ENCODE measurements around the gene MBNL3.
"Not testable (repeated sequence)": the region's sequence is repeated elsewhere in the genome, so short reads cannot be mapped to it uniquely, and the experiment has no call there.

The MBNL3 gene

DNA sequence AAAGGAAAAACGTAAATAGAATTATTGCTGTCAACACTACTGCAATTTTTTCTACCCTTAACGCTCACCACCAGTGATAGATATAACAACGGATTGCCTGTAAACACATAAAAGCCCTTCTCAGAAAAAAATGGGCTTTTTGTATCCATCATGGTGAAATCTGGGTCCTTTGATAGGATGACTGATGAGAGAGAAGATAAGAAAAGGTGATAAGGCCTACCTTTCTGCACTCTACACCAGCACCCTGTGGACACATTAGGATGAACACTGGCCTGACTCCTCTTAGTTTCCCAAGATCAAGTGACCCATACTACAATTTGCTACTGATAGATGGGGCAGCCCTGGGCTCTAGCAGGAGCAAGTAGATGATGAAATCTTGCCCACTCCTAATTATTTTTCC, 157.3 kb downstream of the MBNL3 start:
- Histone ChIP-seq H3K27ac (ENCODE audit: low read depth, low read length) (no peak overlapping the region), H3K36me3 (ENCODE audit: low read length) (no peaks in the 10 kb centered on the region), H3K9ac (ENCODE audit: low read length) (no peak overlapping the region), H4K20me1 (ENCODE audit: low read depth, low read length) (no peaks in the 10 kb centered on the region), H3K4me2 (ENCODE audit: low read depth, low read length, poor library complexity, severe bottlenecking) (no peak overlapping the region), H3K4me3 (ENCODE audit: insufficient read depth, low read length, poor library complexity, severe bottlenecking) (no peak overlapping the region), H2AFZ (ENCODE audit: low read depth, low read length, severe bottlenecking) (no peak overlapping the region), H3K27me3 (ENCODE audit: low read length) (no peaks in the 10 kb centered on the region), H3K9me2 (replicated peaks; ENCODE audit: insufficient read depth, low read length) (no peaks in the 10 kb centered on the region), H3K79me2 (ENCODE audit: insufficient read depth, low read length) (no peaks in the 10 kb centered on the region), H3F3A (ENCODE audit: insufficient read depth) (no peaks in the 10 kb centered on the region), H3K9me3 (ENCODE audit: insufficient read depth, low read length) (no peaks in the 10 kb centered on the region)
- TF ChIP-seq, protein P1, sequence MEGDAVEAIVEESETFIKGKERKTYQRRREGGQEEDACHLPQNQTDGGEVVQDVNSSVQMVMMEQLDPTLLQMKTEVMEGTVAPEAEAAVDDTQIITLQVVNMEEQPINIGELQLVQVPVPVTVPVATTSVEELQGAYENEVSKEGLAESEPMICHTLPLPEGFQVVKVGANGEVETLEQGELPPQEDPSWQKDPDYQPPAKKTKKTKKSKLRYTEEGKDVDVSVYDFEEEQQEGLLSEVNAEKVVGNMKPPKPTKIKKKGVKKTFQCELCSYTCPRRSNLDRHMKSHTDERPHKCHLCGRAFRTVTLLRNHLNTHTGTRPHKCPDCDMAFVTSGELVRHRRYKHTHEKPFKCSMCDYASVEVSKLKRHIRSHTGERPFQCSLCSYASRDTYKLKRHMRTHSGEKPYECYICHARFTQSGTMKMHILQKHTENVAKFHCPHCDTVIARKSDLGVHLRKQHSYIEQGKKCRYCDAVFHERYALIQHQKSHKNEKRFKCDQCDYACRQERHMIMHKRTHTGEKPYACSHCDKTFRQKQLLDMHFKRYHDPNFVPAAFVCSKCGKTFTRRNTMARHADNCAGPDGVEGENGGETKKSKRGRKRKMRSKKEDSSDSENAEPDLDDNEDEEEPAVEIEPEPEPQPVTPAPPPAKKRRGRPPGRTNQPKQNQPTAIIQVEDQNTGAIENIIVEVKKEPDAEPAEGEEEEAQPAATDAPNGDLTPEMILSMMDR (IDR thresholded peaks at IDR 0.05; ENCODE audit: insufficient read depth, low read length, poor library complexity, severe bottlenecking) = no peak
- TF ChIP-seq EZH2phosphoT487 (conservative IDR thresholded peaks at IDR 0.05; ENCODE audit: low read length) = no peak

DNA sequence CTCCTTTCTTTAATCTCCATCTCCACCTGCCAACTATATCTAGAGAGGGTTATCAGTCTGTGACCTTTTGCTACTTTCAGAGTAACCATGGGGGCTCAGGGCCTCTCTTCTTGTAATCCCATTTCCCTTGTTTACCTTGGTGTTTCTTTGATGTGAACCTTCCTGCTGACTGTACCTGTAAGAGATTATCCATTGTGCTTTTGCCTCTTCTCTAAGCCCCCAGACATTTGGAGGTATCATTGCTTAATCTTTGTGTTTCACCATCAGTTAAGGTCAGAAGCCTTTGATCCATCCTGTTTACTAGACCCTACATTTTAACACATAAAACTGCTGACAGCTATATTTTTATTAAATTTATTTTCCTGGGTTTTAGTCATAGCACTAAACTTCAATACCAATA, 157.8 kb downstream of the MBNL3 start:
- no peak overlapping the region for H3K4me3 ChIP-seq (ENCODE audit: insufficient read depth, low read length, poor library complexity, severe bottlenecking)
- no peaks in the 10 kb centered on the region for H3F3A ChIP-seq (ENCODE audit: insufficient read depth)
- H3K9me3 ChIP-seq (ENCODE audit: insufficient read depth, low read length) = no peaks in the 10 kb centered on the region
- no peak overlapping the region for H3K4me2 ChIP-seq (ENCODE audit: low read depth, low read length, poor library complexity, severe bottlenecking)
- H3K9me2 ChIP-seq (replicated peaks; ENCODE audit: insufficient read depth, low read length) = no peaks in the 10 kb centered on the region
- no peak overlapping the region for H3K9ac ChIP-seq (ENCODE audit: low read length)
- H3K79me2 ChIP-seq (ENCODE audit: insufficient read depth, low read length) = no peaks in the 10 kb centered on the region
- H4K20me1 ChIP-seq (ENCODE audit: low read depth, low read length) = no peaks in the 10 kb centered on the region
- H3K36me3 ChIP-seq (ENCODE audit: low read length) = no peaks in the 10 kb centered on the region
- TF ChIP-seq EZH2phosphoT487 (conservative IDR thresholded peaks at IDR 0.05; ENCODE audit: low read length) = no peak
- TF ChIP-seq, protein P1 (IDR thresholded peaks at IDR 0.05; ENCODE audit: insufficient read depth, low read length, poor library complexity, severe bottlenecking) = no peak
- H3K27me3 ChIP-seq (ENCODE audit: low read length) = no peaks in the 10 kb centered on the region
- no peak overlapping the region for H3K27ac ChIP-seq (ENCODE audit: low read depth, low read length)
- no peak overlapping the region for H2AFZ ChIP-seq (ENCODE audit: low read depth, low read length, severe bottlenecking)

- H2AFZ ChIP-seq (ENCODE audit: low read depth, low read length, severe bottlenecking) = no peak overlapping the region
- no peaks in the 10 kb centered on the region for H3K9me3 ChIP-seq (ENCODE audit: insufficient read depth, low read length)
- no peaks in the 10 kb centered on the region for H3F3A ChIP-seq (ENCODE audit: insufficient read depth)
- no peak overlapping the region for H3K27ac ChIP-seq (ENCODE audit: low read depth, low read length)
- H3K4me3 ChIP-seq (ENCODE audit: insufficient read depth, low read length, poor library complexity, severe bottlenecking) = no peak overlapping the region
- no peaks in the 10 kb centered on the region for H4K20me1 ChIP-seq (ENCODE audit: low read depth, low read length)
- no peaks in the 10 kb centered on the region for H3K9me2 ChIP-seq (replicated peaks; ENCODE audit: insufficient read depth, low read length)
- H3K9ac ChIP-seq (ENCODE audit: low read length) = no peak overlapping the region
- H3K4me2 ChIP-seq (ENCODE audit: low read depth, low read length, poor library complexity, severe bottlenecking) = no peak overlapping the region
- H3K36me3 ChIP-seq (ENCODE audit: low read length) = no peaks in the 10 kb centered on the region
- TF ChIP-seq, protein P1 (IDR thresholded peaks at IDR 0.05; ENCODE audit: insufficient read depth, low read length, poor library complexity, severe bottlenecking) = no peak
- no peak for TF ChIP-seq EZH2phosphoT487 (conservative IDR thresholded peaks at IDR 0.05; ENCODE audit: low read length)
- no peaks in the 10 kb centered on the region for H3K79me2 ChIP-seq (ENCODE audit: insufficient read depth, low read length)
- no peaks in the 10 kb centered on the region for H3K27me3 ChIP-seq (ENCODE audit: low read length)
These were observed 158.6 kb downstream of the MBNL3 start for GRCh38 chrX:132330156-132330729.

DNA sequence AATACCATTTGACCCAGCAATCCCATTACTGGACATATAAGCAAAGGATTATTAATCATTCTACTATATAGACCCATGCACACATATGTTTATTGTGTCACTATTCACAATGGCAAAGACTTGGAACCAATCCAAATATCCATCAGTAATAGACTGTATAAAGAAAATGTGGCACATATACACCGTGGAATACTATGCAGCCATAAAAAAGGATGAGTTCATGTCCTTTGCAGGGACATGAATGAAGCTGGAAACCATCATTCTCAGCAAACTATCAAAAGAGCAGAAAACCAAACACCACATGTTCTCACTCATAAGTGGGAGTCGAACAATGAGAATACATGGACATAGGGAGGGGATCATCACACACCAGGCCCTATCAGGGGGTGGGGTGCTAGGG, 161.9 kb downstream of the MBNL3 start:
- not testable (repeated sequence) for H2AFZ ChIP-seq (ENCODE audit: low read depth, low read length, severe bottlenecking); H3K9me3 ChIP-seq (ENCODE audit: insufficient read depth, low read length); H3K27me3 ChIP-seq (ENCODE audit: low read length); H3K9ac ChIP-seq (ENCODE audit: low read length); H3K36me3 ChIP-seq (ENCODE audit: low read length); H3K79me2 ChIP-seq (ENCODE audit: insufficient read depth, low read length); H4K20me1 ChIP-seq (ENCODE audit: low read depth, low read length); H3K9me2 ChIP-seq (replicated peaks; ENCODE audit: insufficient read depth, low read length); H3K4me2 ChIP-seq (ENCODE audit: low read depth, low read length, poor library complexity, severe bottlenecking); H3K4me3 ChIP-seq (ENCODE audit: insufficient read depth, low read length, poor library complexity, severe bottlenecking); H3F3A ChIP-seq (ENCODE audit: insufficient read depth); H3K27ac ChIP-seq (ENCODE audit: low read depth, low read length)

Measured in SU-DHL-6 (cell line).